NCI-H226 (cell line): Measurements from ENCODE around the gene MTR.

Source experiments
- DNase-seq: peaks from one replicate; pipeline ENCODE4 v3.0.0-alpha.2; 2015

The MTR gene

GRCh38 chr1:236779312-236779711, 15.8 kb upstream of the MTR start:
- DNase-seq, result no peak

- no peak for DNase-seq
Measured at GRCh38 chr1:236785477-236785876, 9.6 kb upstream of the MTR start.

- no peak for DNase-seq
Measured at GRCh38 chr1:236786453-236786852, 8.6 kb upstream of the MTR start.

- DNase-seq, result no peak
Measured at GRCh38 chr1:236794585-236795034, 482 bp upstream of the MTR start.

GRCh38 chr1:236795757-236796667, 920 bp downstream of the MTR start:
- no peak for DNase-seq

- no peak for DNase-seq
Measured at GRCh38 chr1:236799001-236799400, 3.9 kb downstream of the MTR start.

GRCh38 chr1:236800002-236800620, 5.0 kb downstream of the MTR start:
- no peak for DNase-seq

GRCh38 chr1:236800623-236801022, 5.5 kb downstream of the MTR start:
- DNase-seq, result no peak

- no peak for DNase-seq
Measured at GRCh38 chr1:236802264-236802663, 7.2 kb downstream of the MTR start.

- no peak for DNase-seq
Measured at GRCh38 chr1:236806634-236807033, 11.5 kb downstream of the MTR start.

- no peak for DNase-seq
Measured at GRCh38 chr1:236808005-236808404, 12.9 kb downstream of the MTR start.

GRCh38 chr1:236808564-236809130, 13.6 kb downstream of the MTR start:
- no peak for DNase-seq

GRCh38 chr1:236809148-236809547, 14.1 kb downstream of the MTR start:
- no peak for DNase-seq

- DNase-seq, result no peak
Measured at GRCh38 chr1:236810018-236810417, 14.9 kb downstream of the MTR start.

GRCh38 chr1:236812334-236813030, 17.4 kb downstream of the MTR start:
- no peak for DNase-seq

GRCh38 chr1:236815941-236816340, 20.8 kb downstream of the MTR start:
- DNase-seq, result no peak

GRCh38 chr1:236819856-236820255, 24.8 kb downstream of the MTR start:
- no peak for DNase-seq

GRCh38 chr1:236821091-236821627, 26.1 kb downstream of the MTR start:
- no peak for DNase-seq

GRCh38 chr1:236823559-236823958, 28.5 kb downstream of the MTR start:
- DNase-seq, result no peak

GRCh38 chr1:236829085-236829484, 34.0 kb downstream of the MTR start:
- DNase-seq, result no peak

GRCh38 chr1:236830116-236830515, 35.0 kb downstream of the MTR start:
- no peak for DNase-seq

GRCh38 chr1:236830560-236830959, 35.5 kb downstream of the MTR start:
- DNase-seq, result no peak

GRCh38 chr1:236833575-236833974, 38.5 kb downstream of the MTR start:
- DNase-seq, result no peak
